A673 (cell line): ENCODE measurements around the gene TMEM121. TPM values are rescaled to one million over a fixed set of nuclear protein-coding genes. Genes with fewer than 3 reads are reported as not detected.
"Not testable (repeated sequence)": the region's sequence is repeated elsewhere in the genome, so short reads cannot be mapped to it uniquely, and the experiment has no call there.

ENCODE experiments used
- BruUV-seq: library from RNA; stranded (reverse); fragments of 400-500 nt; replicated peaks from 2 replicates; lab custom pipeline; 2021; lab: Mats Ljungman, UMichigan
- CTCF ChIA-PET: fragments of 300-600 bp; sonication (Branson Sonifier 250); formaldehyde crosslinking; loops from one replicate; lab custom pipeline; 2022; ENCODE audit warnings: antibody characterized with exemption; lab: Charles Lee
- POLR2A ChIA-PET: fragments of 300-600 bp; sonication (Branson Sonifier 250); formaldehyde crosslinking; loops from one replicate; lab custom pipeline; 2022; ENCODE audit warnings: antibody characterized with exemption; ENCODE audit not compliant: low non-redundant PET; lab: Charles Lee
- DNase-seq: peaks from one replicate; pipeline ENCODE4 v3.0.0-alpha.2; 2015; ENCODE audit warnings: low spot score
- H3K27ac ChIP-seq: fragments of 200-600 bp; sonication (generic); 2 replicates; pipeline ENCODE4 v1.5.1; 2016; ENCODE audit warnings: mixed run types, low read depth, mild to moderate bottlenecking, mixed read lengths, antibody characterized with exemption, low read length; ENCODE audit not compliant: poor library complexity, severe bottlenecking
- H3K27me3 ChIP-seq: fragments of 200-600 bp; sonication (generic); replicated peaks from 2 replicates; pipeline ENCODE4 v1.6.1; 2017; ENCODE audit warnings: mixed run types, low read depth, mild to moderate bottlenecking, mixed read lengths, antibody characterized with exemption, low read length; ENCODE audit not compliant: insufficient read depth, poor library complexity
- H3K36me3 ChIP-seq: fragments of 200-600 bp; sonication (generic); 2 replicates; pipeline ENCODE4 v1.6.1; 2016; ENCODE audit warnings: mixed run types, mild to moderate bottlenecking, mixed read lengths, antibody characterized with exemption, low read length; ENCODE audit not compliant: insufficient read depth, poor library complexity, severe bottlenecking
- H3K4me1 ChIP-seq: fragments of 200-600 bp; sonication (generic); 2 replicates; pipeline ENCODE4 v1.6.1; 2017; ENCODE audit warnings: mixed run types, mild to moderate bottlenecking, mixed read lengths, antibody characterized with exemption, low read length; ENCODE audit not compliant: insufficient read depth, poor library complexity, severe bottlenecking
- H3K4me3 ChIP-seq: fragments of 200-600 bp; sonication (generic); 2 replicates; pipeline ENCODE4 v1.5.1; 2016; ENCODE audit warnings: low read depth, mixed run types, mild to moderate bottlenecking, mixed read lengths, low read length; ENCODE audit not compliant: poor library complexity, severe bottlenecking
- H3K9me3 ChIP-seq: fragments of 200-600 bp; sonication (generic); 2 replicates; pipeline ENCODE4 v1.6.1; 2016; ENCODE audit warnings: mixed run types, low read depth, mild to moderate bottlenecking, mixed read lengths, antibody characterized with exemption, low read length; ENCODE audit not compliant: poor library complexity, severe bottlenecking
- EZH2 ChIP-seq: fragments of 200-600 bp; sonication (generic); IDR thresholded peaks from 2 replicates; pipeline ENCODE4 v1.6.1; 2017; ENCODE audit warnings: borderline replicate concordance, low read depth, mild to moderate bottlenecking, mixed read lengths, antibody characterized with exemption, low read length; ENCODE audit not compliant: poor library complexity, severe bottlenecking
- intact Hi-C: fragments of 100-400 bp; cut with micrococcal nuclease; formaldehyde crosslinking; loops from one replicate; pipeline ENCODE4 v1.10.0; 2022; ENCODE audit not compliant: unreplicated experiment
- total RNA-seq: library from RNA; stranded (reverse); gene quantifications from 2 replicates; pipeline ENCODE4 v1.2.3, GENCODE V29; 2021
- TF ChIP-seq, protein P1 (sequence below): fragments of 300-800, 200-600 bp; sonication (generic); conservative IDR thresholded peaks from 2 replicates; pipeline ENCODE4 v1.5.1; 2017; ENCODE audit warnings: low read depth, mild to moderate bottlenecking, antibody characterized with exemption, low read length, moderate library complexity, mixed read lengths

TMEM121 gene
- total RNA-seq, 1 experiment from 2014 or later = 3.1 TPM

DNA sequence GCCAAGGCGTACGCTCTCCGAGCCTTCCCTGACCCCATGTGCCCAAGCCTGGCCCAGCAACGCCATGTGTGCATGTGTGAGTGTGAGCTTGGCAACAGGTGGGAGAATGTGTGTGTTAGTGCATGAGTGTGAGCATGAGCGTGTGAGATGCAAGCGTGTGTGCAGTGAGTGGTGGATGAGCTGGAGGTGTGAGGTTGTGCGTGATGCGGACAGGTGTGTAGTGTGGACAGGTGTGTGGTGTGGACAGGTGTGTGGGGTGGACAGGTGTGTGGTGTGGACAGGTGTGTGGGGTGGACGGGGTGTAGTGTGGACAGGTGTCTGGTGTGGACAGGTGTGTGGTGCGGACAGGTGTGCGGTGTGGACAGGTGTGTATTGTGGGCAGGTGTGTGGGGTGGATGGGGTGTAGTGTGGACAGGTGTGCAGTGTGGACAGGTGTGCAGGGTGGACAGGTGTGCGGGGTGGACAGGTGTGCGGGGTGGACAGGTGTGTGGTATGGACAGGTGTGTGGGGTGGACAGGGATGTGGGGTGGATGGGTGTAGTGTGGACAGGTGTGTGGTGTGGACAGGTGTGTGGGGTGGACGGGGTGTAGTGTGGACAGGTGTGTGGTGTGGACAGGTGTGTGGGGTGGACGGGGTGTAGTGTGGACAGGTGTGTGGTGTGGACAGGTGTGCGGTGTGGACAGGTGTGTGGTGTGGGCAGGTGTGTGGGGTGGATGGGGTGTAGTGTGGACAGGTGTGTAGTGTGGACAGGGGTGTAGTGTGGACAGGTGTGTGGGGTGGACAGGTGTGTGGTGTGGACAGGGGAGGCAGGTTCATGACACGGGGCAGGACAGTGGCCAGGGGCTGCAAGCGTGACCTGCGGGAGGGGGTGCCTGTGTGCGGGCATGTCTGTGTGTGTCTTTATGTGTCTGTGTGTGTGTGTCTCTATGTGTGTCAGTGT, 41.1 kb downstream of the TMEM121 start:
- POLR2A ChIA-PET, H3K4me1 ChIP-seq, BruUV-seq, H3K36me3 ChIP-seq, H3K27me3 ChIP-seq, H3K4me3 ChIP-seq, H3K27ac ChIP-seq, CTCF ChIA-PET, H3K9me3 ChIP-seq, DNase-seq: not testable (repeated sequence)
- intact Hi-C loops = loop anchor here (5.0 kb wide), 1 partner anchor 120 kb away; no protein-coding TSS in a partner anchor

DNA sequence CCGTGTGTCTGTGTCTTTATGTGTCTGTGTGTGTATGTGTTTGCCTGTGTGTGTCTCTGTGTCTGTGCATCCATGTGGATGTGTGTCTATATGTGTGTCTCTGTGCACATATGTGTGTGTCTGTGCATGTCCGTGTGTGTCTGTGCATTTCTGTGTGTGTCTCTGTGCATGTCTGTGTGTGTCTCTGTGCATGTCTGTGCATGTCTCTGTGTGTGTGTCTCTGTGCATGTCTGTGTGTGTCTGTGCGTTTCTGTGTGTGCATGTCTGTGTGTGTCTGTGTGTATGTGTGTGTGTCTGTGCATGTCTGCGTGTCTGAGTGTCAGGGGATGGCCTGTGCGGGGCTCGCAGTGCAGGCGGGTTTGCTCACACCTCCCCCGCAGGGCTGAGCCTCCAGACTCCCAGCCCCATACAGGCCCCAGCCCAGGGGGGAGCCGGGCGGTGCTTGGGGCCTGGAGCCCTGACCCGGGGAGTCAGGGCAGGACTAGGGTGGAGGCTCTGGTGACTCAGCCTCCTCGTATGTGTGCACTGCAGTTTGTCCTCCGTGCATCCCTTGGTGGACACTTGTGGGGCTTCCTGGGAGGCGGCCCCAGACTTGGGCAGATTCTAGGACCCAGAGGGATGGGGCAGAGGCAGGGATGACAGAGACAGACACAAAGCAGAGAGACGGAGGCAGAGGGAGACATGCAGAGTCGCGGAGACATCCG, 41.9 kb downstream of the TMEM121 start:
- POLR2A ChIA-PET, H3K27ac ChIP-seq, H3K4me3 ChIP-seq, CTCF ChIA-PET, H3K4me1 ChIP-seq, H3K27me3 ChIP-seq, H3K9me3 ChIP-seq, H3K36me3 ChIP-seq, DNase-seq, BruUV-seq: not testable (repeated sequence)
- intact Hi-C loops = loop anchor here (5.0 kb wide), 1 partner anchor 119 kb away; no protein-coding TSS in a partner anchor

DNA sequence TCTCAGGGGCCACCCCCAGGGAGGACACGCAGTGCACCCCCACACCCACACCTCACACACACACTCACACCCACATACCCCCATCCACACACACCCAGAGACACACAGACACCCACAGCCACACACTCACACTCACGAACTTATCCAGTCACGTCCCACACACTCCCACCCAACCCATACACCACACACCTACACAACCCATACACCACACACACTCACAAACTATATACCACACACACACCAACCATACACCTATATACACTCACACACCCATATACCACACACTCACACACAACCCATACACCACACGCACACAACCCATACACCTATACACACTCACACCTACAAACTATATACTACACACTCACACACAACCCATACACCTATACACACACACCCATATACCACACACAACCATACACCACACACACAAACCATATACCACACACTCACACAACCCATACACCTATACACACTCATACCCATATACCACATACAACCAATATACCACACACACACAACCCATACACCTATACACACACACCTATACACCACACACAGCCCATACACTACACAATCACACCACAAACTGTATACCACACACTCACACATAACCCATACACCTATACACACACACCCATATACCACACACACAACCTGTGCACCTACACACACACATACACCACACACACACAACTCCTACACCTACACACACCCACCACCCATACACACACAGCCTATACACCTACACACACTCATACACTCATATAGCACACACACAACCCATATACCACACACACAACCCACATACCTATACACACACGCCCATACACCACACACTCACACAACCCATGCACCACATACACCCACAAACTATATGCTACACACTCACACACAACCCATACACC, 42.7 kb downstream of the TMEM121 start:
- Histone ChIP-seq H3K4me3 (no peak overlapping the region), H3K27me3 (no peaks in the 10 kb centered on the region), H3K4me1 (no peaks in the 10 kb centered on the region), H3K36me3 (no peaks in the 10 kb centered on the region), H3K27ac (no peak overlapping the region), H3K9me3 (no peaks in the 10 kb centered on the region)
- POLR2A ChIA-PET = no interaction called here
- CTCF ChIA-PET = no interaction called here
- intact Hi-C loops = loop anchor here (5.0 kb wide), 1 partner anchor 118 kb away; no protein-coding TSS in a partner anchor
- no peak for TF ChIP-seq EZH2
- TF ChIP-seq, protein P1, sequence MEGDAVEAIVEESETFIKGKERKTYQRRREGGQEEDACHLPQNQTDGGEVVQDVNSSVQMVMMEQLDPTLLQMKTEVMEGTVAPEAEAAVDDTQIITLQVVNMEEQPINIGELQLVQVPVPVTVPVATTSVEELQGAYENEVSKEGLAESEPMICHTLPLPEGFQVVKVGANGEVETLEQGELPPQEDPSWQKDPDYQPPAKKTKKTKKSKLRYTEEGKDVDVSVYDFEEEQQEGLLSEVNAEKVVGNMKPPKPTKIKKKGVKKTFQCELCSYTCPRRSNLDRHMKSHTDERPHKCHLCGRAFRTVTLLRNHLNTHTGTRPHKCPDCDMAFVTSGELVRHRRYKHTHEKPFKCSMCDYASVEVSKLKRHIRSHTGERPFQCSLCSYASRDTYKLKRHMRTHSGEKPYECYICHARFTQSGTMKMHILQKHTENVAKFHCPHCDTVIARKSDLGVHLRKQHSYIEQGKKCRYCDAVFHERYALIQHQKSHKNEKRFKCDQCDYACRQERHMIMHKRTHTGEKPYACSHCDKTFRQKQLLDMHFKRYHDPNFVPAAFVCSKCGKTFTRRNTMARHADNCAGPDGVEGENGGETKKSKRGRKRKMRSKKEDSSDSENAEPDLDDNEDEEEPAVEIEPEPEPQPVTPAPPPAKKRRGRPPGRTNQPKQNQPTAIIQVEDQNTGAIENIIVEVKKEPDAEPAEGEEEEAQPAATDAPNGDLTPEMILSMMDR = no peak
- DNase-seq = no peak
- BruUV-seq = no TSS peak
